K562 (cell line): ENCODE results near the gene XYLB. TPM values are rescaled to one million over a fixed set of nuclear protein-coding genes. Genes with fewer than 3 reads are reported as not detected.
A peak's percentile ranks its signal among the peaks of the same experiment; 100 is the strongest.

ENCODE experiments used
- BHLHE40 ChIP-seq: IDR thresholded peaks from 2 replicates; pipeline ENCODE4 v1.6.1; 2011; ENCODE audit warnings: low read length, improper control_type of control experiment
- CHD1 ChIP-seq: fragments of 200-600 bp; sonication (generic); IDR thresholded peaks from one replicate; pipeline ENCODE4 v1.6.1; 2012; ENCODE audit warnings: mild to moderate bottlenecking, moderate library complexity, low read length, inconsistent platforms
- CREB1 ChIP-seq, 2 experiments: sonication (generic) in 1 of 2; formaldehyde crosslinking in 1 of 2; IDR thresholded peaks; 2 replicates each; pipeline versions ENCODE4 v1.6.1 to v1.8.0; 2012 to 2022; ENCODE audit warnings: inconsistent platforms in 1 of 2, mild to moderate bottlenecking in 1 of 2, missing genetic modification reagents in 1 of 2, moderate library complexity in 1 of 2
- E2F4 ChIP-seq: sonication (generic); formaldehyde crosslinking; IDR thresholded peaks from 2 replicates; pipeline ENCODE4 v1.8.0; 2022; ENCODE audit warnings: mild to moderate bottlenecking, low read depth, missing genetic modification reagents
- HCFC1 ChIP-seq: IDR thresholded peaks from 2 replicates; pipeline ENCODE4 v1.6.1; 2012; ENCODE audit warnings: low read depth, low read length, improper control_type of control experiment
- MAFK ChIP-seq: IDR thresholded peaks from 2 replicates; pipeline ENCODE4 v1.6.1; 2011; ENCODE audit warnings: low read length, improper control_type of control experiment
- MCM7 ChIP-seq, 2 experiments: fragments of 450-650 bp; IDR thresholded peaks; 2 replicates each; pipeline ENCODE4 v1.6.1; 2016 to 2018
- PHF20 ChIP-seq: fragments of 450-650 bp; IDR thresholded peaks from 2 replicates; pipeline ENCODE4 v1.6.1; 2018; ENCODE audit not compliant: partially characterized antibody
- RFX7 ChIP-seq: fragments of 250-450 bp; sonication (Bioruptor Pico); IDR thresholded peaks from 2 replicates; pipeline ENCODE4 v1.5.1; 2021; ENCODE audit warnings: mild to moderate bottlenecking
- SIN3B ChIP-seq: fragments of 450-650 bp; IDR thresholded peaks from 2 replicates; pipeline ENCODE4 v1.6.1; 2017; ENCODE audit warnings: low read depth, mild to moderate bottlenecking, moderate library complexity
- SMAD4 ChIP-seq: fragments of 250-450 bp; sonication (Bioruptor Pico); conservative IDR thresholded peaks from 2 replicates; pipeline ENCODE4 v1.8.0; 2021; ENCODE audit warnings: inconsistent platforms, mild to moderate bottlenecking, moderate library complexity
- USF2 ChIP-seq: sonication (generic); formaldehyde crosslinking; IDR thresholded peaks from 2 replicates; pipeline ENCODE4 v1.5.0; 2020; ENCODE audit warnings: missing genetic modification reagents
- polyA plus RNA-seq, 8 experiments: library from polyadenylated mRNA; depleted of rRNA in 4 of 8; stranded (reverse) in 5 of 8; unstranded in 3 of 8; fragments of >200 nt; fragmentation: Nextera tagmentation in 2 of 8; fragmentation: Illumina TruSeq in 1 of 8; extraction: Ambion mirVana in 2 of 8; extraction: Trizol in 1 of 8; gene quantifications; 2 replicates each; pipeline versions ENCODE4 v1.2.1 to v1.2.3, GENCODE V29; 2011 to 2014; ENCODE audit warnings: inconsistent platforms in 1 of 8, missing spikeins in 1 of 8
- total RNA-seq, 7 experiments: library from RNA; depleted of rRNA in 6 of 7; stranded (reverse); fragments of >200 nt in 6 of 7; fragmentation: Illumina TruSeq in 2 of 7; extraction: Trizol in 2 of 7; gene quantifications; 2 replicates each; pipeline versions ENCODE4 v1.2.1 to v1.2.3, GENCODE V29; 2011 to 2021; ENCODE audit warnings: low replicate concordance in 1 of 7
- TF ChIP-seq, protein P1 (sequence below): fragments of 450-650 bp; IDR thresholded peaks from 2 replicates; pipeline ENCODE4 v1.6.1; 2016; ENCODE audit warnings: low read depth
- TF ChIP-seq, protein P2 (sequence below): sonication (generic); formaldehyde crosslinking; IDR thresholded peaks from 2 replicates; pipeline ENCODE4 v1.8.1; 2022; ENCODE audit warnings: missing genetic modification reagents
- TF ChIP-seq, protein P3 (sequence below): fragments of 200-800 bp; sonication (Bioruptor generic); IDR thresholded peaks from 2 replicates; pipeline ENCODE4 v1.6.1; 2017; ENCODE audit warnings: missing genetic modification characterization, missing compliant biosample characterization

Gene XYLB
- total and polyA plus RNA-seq, 9 of the 15 experiments (the other 6 are each of a cell fraction or from before 2014, with no cell fraction given), result 4.0 to 20.2 (median 13.2) TPM

- TF ChIP-seq, protein P1, sequence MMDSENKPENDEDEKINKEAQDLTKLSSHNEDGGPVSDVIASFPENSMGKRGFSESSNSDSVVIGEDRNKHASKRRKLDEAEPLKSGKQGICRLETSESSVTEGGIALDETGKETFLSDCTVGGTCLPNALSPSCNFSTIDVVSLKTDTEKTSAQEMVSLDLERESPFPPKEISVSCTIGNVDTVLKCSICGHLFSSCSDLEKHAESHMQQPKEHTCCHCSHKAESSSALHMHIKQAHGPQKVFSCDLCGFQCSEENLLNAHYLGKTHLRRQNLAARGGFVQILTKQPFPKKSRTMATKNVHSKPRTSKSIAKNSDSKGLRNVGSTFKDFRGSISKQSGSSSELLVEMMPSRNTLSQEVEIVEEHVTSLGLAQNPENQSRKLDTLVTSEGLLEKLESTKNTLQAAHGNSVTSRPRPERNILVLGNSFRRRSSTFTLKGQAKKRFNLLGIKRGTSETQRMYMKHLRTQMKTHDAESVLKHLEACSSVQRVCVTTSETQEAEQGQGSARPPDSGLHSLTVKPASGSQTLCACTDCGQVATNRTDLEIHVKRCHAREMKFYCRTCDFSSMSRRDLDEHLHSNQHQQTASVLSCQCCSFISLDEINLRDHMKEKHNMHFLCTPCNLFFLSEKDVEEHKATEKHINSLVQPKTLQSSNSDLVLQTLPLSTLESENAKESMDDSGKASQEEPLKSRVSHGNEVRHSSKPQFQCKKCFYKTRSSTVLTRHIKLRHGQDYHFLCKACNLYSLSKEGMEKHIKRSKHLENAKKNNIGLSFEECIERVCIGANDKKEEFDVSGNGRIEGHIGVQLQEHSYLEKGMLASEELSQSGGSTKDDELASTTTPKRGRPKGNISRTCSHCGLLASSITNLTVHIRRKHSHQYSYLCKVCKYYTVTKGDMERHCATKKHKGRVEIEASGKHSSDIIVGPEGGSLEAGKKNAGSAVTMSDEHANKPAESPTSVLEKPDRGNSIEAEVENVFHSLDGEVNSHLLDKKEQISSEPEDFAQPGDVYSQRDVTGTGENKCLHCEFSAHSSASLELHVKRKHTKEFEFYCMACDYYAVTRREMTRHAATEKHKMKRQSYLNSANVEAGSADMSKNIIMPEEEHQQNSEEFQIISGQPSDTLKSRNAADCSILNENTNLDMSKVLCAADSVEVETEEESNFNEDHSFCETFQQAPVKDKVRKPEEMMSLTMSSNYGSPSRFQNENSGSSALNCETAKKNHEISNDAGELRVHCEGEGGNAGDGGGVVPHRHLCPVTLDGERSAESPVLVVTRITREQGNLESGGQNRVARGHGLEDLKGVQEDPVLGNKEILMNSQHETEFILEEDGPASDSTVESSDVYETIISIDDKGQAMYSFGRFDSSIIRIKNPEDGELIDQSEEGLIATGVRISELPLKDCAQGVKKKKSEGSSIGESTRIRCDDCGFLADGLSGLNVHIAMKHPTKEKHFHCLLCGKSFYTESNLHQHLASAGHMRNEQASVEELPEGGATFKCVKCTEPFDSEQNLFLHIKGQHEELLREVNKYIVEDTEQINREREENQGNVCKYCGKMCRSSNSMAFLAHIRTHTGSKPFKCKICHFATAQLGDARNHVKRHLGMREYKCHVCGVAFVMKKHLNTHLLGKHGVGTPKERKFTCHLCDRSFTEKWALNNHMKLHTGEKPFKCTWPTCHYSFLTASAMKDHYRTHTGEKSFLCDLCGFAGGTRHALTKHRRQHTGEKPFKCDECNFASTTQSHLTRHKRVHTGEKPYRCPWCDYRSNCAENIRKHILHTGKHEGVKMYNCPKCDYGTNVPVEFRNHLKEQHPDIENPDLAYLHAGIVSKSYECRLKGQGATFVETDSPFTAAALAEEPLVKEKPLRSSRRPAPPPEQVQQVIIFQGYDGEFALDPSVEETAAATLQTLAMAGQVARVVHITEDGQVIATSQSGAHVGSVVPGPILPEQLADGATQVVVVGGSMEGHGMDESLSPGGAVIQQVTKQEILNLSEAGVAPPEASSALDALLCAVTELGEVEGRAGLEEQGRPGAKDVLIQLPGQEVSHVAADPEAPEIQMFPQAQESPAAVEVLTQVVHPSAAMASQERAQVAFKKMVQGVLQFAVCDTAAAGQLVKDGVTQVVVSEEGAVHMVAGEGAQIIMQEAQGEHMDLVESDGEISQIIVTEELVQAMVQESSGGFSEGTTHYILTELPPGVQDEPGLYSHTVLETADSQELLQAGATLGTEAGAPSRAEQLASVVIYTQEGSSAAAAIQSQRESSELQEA, result no peak
- TF ChIP-seq MCM7 (IDR thresholded peaks at IDR 0.05) (no peak), RFX7 (no peak), HCFC1 (no peak), USF2 (CRISPR knock-in tag) (peak; percentile 2; the same call in 1 of the 2 replicates), E2F4 (0 out of 2 replicates have a peak, but pooled peaks have one; percentile 21), MAFK (no peak), CHD1 (no peak), BHLHE40 (no peak), SIN3B (peak; percentile 42; the same call in 1 of the 2 replicates), PHF20 (peak; percentile 62), SMAD4 (CRISPR knock-in tag) (peak; percentile 57), CREB1 (IDR thresholded peaks at IDR 0.05) (peak; percentile 7; the same call in 1 of the 2 replicates), CREB1 (CRISPR knock-in tag; IDR thresholded peaks at IDR 0.05) (no peak; the same call in 1 of the 2 replicates)
- TF ChIP-seq, protein P2, sequence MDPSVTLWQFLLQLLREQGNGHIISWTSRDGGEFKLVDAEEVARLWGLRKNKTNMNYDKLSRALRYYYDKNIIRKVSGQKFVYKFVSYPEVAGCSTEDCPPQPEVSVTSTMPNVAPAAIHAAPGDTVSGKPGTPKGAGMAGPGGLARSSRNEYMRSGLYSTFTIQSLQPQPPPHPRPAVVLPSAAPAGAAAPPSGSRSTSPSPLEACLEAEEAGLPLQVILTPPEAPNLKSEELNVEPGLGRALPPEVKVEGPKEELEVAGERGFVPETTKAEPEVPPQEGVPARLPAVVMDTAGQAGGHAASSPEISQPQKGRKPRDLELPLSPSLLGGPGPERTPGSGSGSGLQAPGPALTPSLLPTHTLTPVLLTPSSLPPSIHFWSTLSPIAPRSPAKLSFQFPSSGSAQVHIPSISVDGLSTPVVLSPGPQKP (CRISPR knock-in tag), result no peak
- TF ChIP-seq, protein P3, sequence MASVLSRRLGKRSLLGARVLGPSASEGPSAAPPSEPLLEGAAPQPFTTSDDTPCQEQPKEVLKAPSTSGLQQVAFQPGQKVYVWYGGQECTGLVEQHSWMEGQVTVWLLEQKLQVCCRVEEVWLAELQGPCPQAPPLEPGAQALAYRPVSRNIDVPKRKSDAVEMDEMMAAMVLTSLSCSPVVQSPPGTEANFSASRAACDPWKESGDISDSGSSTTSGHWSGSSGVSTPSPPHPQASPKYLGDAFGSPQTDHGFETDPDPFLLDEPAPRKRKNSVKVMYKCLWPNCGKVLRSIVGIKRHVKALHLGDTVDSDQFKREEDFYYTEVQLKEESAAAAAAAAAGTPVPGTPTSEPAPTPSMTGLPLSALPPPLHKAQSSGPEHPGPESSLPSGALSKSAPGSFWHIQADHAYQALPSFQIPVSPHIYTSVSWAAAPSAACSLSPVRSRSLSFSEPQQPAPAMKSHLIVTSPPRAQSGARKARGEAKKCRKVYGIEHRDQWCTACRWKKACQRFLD (CRISPR knock-in tag), result no peak
These were observed 107.7 kb downstream of the XYLB start (continued) for GRCh38 chr3:38454178-38454883.
